T-helper 2 cell treated with Interferon-gamma antibody and Interleukin-4, amounts not matched to agents 100 ng/mL and 5 ng/mL, for 36 hours (primary cell): ENCODE measurements around the gene C22orf31. TPM values are rescaled to one million over a fixed set of nuclear protein-coding genes. Genes with fewer than 3 reads are reported as not detected.

Experiments
- intact Hi-C: fragments of 100-400 bp; cut with micrococcal nuclease; formaldehyde crosslinking; loops from one replicate; pipeline ENCODE4 v1.15.1; 2023
- total RNA-seq: library from RNA; stranded (reverse); gene quantifications from 2 replicates; pipeline ENCODE4 v1.2.3, GENCODE V29; 2022

Gene C22orf31
- total RNA-seq, 1 donor from 2014 or later, result not detected

- intact Hi-C loops, result no loop called here
These were observed 5.2 kb downstream of the C22orf31 start for GRCh38 chr22:29056472-29056871.

- intact Hi-C loops, result no loop called here
These were observed 6.3 kb downstream of the C22orf31 start for GRCh38 chr22:29055192-29055830.

- intact Hi-C loops, result no loop called here
These were observed 7.3 kb downstream of the C22orf31 start for GRCh38 chr22:29054251-29054767.

- intact Hi-C loops, result no loop called here
These were observed 8.5 kb downstream of the C22orf31 start for GRCh38 chr22:29053048-29053702.

GRCh38 chr22:29050457-29050856 is 11.2 kb downstream of the C22orf31 start:
- intact Hi-C loops, result no loop called here

GRCh38 chr22:29049655-29050263 is 11.9 kb downstream of the C22orf31 start:
- intact Hi-C loops, result no loop called here

- intact Hi-C loops, result no loop called here
These were observed 12.6 kb downstream of the C22orf31 start for GRCh38 chr22:29048822-29049654.

GRCh38 chr22:29044657-29045176 is 16.9 kb downstream of the C22orf31 start:
- intact Hi-C loops, result no loop called here

GRCh38 chr22:29043906-29044575 is 17.6 kb downstream of the C22orf31 start:
- intact Hi-C loops, result no loop called here

GRCh38 chr22:29041408-29041807 is 20.2 kb downstream of the C22orf31 start:
- intact Hi-C loops, result no loop called here

GRCh38 chr22:29040385-29041275 is 21.0 kb downstream of the C22orf31 start:
- intact Hi-C loops, result loop anchor here (1.0 kb wide), 2 partner anchors 185 to 440 kb away; no protein-coding TSS in a partner anchor

GRCh38 chr22:29039684-29040083 is 21.9 kb downstream of the C22orf31 start:
- intact Hi-C loops, result loop anchor here (1.0 kb wide), 2 partner anchors 184 to 439 kb away; no protein-coding TSS in a partner anchor

- intact Hi-C loops, result no loop called here
These were observed 22.5 kb downstream of the C22orf31 start for GRCh38 chr22:29039148-29039547.

- intact Hi-C loops, result no loop called here
These were observed 24.2 kb downstream of the C22orf31 start for GRCh38 chr22:29037340-29037932.

- intact Hi-C loops, result no loop called here
These were observed 29.0 kb downstream of the C22orf31 start for GRCh38 chr22:29032584-29032983.

GRCh38 chr22:29032014-29032475 is 29.6 kb downstream of the C22orf31 start:
- intact Hi-C loops, result no loop called here

- intact Hi-C loops, result no loop called here
These were observed 30.2 kb downstream of the C22orf31 start for GRCh38 chr22:29031227-29032011.

GRCh38 chr22:29030618-29031226 is 30.9 kb downstream of the C22orf31 start:
- intact Hi-C loops, result no loop called here
